Thyroid gland (tissue), 4 donors: Measurements from ENCODE around the gene HNRNPAB. TPM values are rescaled to one million over a fixed set of nuclear protein-coding genes. Genes with fewer than 3 reads are reported as not detected.

ENCODE experiments used
- DNase-seq, 2 donors: peaks; one replicate each; pipeline ENCODE4 v3.0.0-alpha.2; 2019
- H3K27ac ChIP-seq, 3 donors: fragments of 200-600 bp; sonication (generic); 1 replicate in 2 of 3; 2 replicates in 1 of 3; pipeline ENCODE4 v1.5.1; 2016 to 2019; ENCODE audit warnings: mild to moderate bottlenecking in 1 of 3, moderate library complexity in 1 of 3
- H3K27me3 ChIP-seq: fragments of 200-600 bp; sonication (generic); one replicate; pipeline ENCODE4 v1.5.1; 2019
- H3K36me3 ChIP-seq, 2 donors: fragments of 200-600 bp; sonication (generic); one replicate each; pipeline ENCODE4 v1.5.1; 2016 to 2019
- H3K4me1 ChIP-seq, 2 donors: fragments of 200-600 bp; sonication (generic); one replicate each; pipeline ENCODE4 v1.5.1; 2017 to 2019
- H3K4me3 ChIP-seq, 3 donors: fragments of 200-600 bp; sonication (generic); replicated peaks in 1 of 3; 1 replicate in 2 of 3; 2 replicates in 1 of 3; pipeline ENCODE4 v1.5.1; 2016; ENCODE audit warnings: mild to moderate bottlenecking in 1 of 3
- H3K9me3 ChIP-seq: fragments of 200-600 bp; sonication (generic); one replicate; pipeline ENCODE4 v1.5.1; 2017
- POLR2A ChIP-seq, 2 donors: fragments of 450-650 bp; IDR thresholded peaks; one replicate each; pipeline ENCODE4 v1.6.1; 2017; ENCODE audit warnings: antibody characterized with exemption in 2 of 2, mild to moderate bottlenecking in 2 of 2, moderate library complexity in 1 of 2
- WGBS, 2 donors: methylation state at CpG; one replicate each; pipeline ENCODE4 v1.1.5; 2017; 5-methylcytosine and 5-hydroxymethylcytosine counted together
- intact Hi-C: fragments of 100-400 bp; cut with DNase I; formaldehyde crosslinking; loops from one replicate; pipeline ENCODE4 v1.15.1; 2023
- total RNA-seq, 4 donors: library from RNA; depleted of rRNA; stranded (reverse); fragments of >200 nt; gene quantifications; one replicate each; pipeline ENCODE4 v1.2.3, GENCODE V29; 2016
- TF ChIP-seq, protein P1 (sequence below), 6 experiments: fragments of 200-600 bp in 3 of 6; fragments of 450-650 bp in 3 of 6; sonication (generic) in 3 of 6; IDR thresholded peaks; one replicate each; pipeline ENCODE4 v1.5.1; 2016 to 2019; ENCODE audit warnings: antibody characterized with exemption in 6 of 6, mild to moderate bottlenecking in 2 of 6, inconsistent platforms in 1 of 6, moderate library complexity in 1 of 6

HNRNPAB gene
- total RNA-seq, 4 donors from 2014 or later = 65.0 to 111 (median 90.4) TPM

DNA sequence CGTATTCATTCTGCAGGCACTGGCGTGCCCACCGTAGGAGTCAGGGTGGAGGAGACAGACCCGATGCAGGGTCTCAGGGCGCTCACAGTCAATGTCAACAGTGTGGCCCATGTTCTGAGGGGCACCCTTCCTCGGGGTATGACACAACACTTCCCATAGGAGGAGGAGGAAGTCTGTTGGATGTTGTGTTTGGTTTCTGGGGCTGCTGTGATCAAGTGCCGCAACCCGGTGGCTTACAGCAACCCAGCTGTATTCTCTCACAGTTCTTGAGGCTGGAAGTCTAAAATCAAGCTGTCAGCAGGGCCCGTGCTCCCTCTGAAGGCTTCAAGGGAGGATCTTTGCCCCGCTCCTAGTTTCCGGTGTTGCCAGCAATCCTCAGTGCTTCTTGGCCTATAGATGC lies 5.6 kb upstream of the HNRNPAB start:
- 88% methylated on average over 9 to 11 of the region's 11 CpGs for WGBS, 2 donors
- TF ChIP-seq POLR2A (IDR thresholded peaks at IDR 0.05) = no peak
- TF ChIP-seq, protein P1, sequence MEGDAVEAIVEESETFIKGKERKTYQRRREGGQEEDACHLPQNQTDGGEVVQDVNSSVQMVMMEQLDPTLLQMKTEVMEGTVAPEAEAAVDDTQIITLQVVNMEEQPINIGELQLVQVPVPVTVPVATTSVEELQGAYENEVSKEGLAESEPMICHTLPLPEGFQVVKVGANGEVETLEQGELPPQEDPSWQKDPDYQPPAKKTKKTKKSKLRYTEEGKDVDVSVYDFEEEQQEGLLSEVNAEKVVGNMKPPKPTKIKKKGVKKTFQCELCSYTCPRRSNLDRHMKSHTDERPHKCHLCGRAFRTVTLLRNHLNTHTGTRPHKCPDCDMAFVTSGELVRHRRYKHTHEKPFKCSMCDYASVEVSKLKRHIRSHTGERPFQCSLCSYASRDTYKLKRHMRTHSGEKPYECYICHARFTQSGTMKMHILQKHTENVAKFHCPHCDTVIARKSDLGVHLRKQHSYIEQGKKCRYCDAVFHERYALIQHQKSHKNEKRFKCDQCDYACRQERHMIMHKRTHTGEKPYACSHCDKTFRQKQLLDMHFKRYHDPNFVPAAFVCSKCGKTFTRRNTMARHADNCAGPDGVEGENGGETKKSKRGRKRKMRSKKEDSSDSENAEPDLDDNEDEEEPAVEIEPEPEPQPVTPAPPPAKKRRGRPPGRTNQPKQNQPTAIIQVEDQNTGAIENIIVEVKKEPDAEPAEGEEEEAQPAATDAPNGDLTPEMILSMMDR (IDR thresholded peaks at IDR 0.05) = no peak
- intact Hi-C loops = no loop called here
- Histone ChIP-seq H3K4me3 (no peak overlapping the region), H3K27ac (no peak overlapping the region), H3K9me3 (no peaks in the 10 kb centered on the region), H3K4me1 (no peaks in the 10 kb centered on the region), H3K27me3 (no peaks in the 10 kb centered on the region), H3K36me3 (no peaks in the 10 kb centered on the region)
- DNase-seq = no peak

DNA sequence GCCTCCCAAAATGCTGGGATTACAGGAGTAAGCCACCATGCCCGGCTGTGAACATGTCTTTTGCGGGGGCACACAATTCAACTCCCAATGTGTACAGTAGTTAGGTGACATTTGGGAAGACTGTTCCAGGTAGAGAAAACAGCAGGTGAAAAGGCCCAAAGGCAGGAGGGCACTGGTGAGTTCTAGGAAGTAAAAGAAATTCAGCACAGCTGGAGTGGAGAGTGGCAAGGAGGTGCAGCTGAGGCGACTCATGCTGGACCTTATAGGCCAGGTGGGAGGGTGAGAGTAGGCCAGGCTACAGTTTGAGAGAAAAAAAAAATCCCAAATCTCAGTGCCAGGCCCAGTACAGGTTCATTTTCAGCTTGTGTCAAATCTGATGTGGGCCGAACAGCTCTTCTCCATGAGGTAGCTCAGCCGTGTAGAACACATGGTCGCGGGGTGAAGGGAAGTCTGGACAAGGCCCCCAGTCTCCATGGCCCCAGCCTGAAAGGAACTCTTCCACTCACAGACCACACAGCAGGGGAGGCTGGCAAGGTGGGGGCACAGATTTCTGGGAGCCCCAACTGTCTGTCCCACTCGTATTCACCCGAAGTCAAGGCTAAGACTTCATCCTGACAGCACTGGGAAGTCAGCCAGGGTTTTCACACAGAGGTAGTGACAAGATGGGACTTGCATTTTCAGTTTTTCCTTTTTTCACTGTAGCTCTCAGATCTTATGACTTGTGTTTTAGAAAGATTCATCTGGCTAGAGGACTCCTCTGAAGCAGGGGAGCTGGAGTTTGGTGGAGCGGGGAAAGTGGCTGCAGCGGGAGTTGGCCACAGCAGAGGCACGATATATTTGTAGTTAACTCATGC lies 4.5 kb upstream of the HNRNPAB start:
- Histone ChIP-seq H3K36me3 (no peaks in the 10 kb centered on the region), H3K4me3 (no peak overlapping the region), H3K27me3 (no peaks in the 10 kb centered on the region), H3K4me1 (no peaks in the 10 kb centered on the region), H3K9me3 (no peaks in the 10 kb centered on the region), H3K27ac (no peak overlapping the region)
- DNase-seq = no peak
- 84 to 87% methylated on average over 12 of the region's 12 CpGs for WGBS, 2 donors
- intact Hi-C loops = no loop called here
- TF ChIP-seq, protein P1 (IDR thresholded peaks at IDR 0.05) = no peak
- no peak for TF ChIP-seq POLR2A (IDR thresholded peaks at IDR 0.05)

DNA sequence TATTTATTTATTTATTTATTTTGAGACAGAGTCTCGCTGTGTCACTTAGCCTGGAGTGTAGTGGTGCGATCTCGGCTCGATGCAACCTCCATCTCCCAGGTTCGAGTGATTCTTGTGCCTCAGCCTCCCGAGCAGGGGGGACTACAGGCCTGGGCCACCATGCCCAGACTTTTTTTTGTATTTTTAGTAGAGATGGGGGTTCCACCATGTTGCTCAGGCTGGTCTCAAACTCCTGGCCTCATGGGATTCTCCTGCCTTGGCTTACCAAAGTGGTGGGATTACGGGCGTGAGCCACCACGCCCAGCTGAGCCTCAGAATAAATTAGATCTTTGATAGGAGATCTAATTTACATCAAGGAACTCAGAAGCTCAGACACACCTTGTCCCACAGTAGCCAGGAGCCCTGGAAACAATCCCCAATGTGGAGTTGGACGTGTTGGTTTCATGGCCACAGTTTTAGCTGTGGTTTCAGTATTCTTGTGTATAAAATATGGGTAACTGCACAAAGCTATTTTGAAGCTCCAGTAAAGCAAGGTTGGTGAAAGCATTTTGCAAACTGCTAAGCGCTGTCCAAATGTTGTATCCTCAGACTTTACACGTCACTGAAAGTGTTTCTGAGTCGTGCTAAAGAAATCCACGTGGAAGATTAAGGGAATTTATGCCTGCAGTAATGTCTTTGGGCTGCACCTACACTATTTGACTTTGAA lies 3.0 kb upstream of the HNRNPAB start:
- H3K4me1 ChIP-seq = peaks cover 9 to 11% of the 10 kb centered on the region in 2 donors
- TF ChIP-seq, protein P1 (IDR thresholded peaks at IDR 0.05) = no peak
- no peak for TF ChIP-seq POLR2A (IDR thresholded peaks at IDR 0.05)
- H3K27me3 ChIP-seq = no peaks in the 10 kb centered on the region
- H3K9me3 ChIP-seq = no peaks in the 10 kb centered on the region
- WGBS, 2 donors = 83 to 91% methylated on average over 14 of the region's 14 CpGs
- H3K4me3 ChIP-seq = no peak overlapping the region
- no peaks in the 10 kb centered on the region for H3K36me3 ChIP-seq
- H3K27ac ChIP-seq = no peak overlapping the region
- intact Hi-C loops = no loop called here
- no peak for DNase-seq

DNA sequence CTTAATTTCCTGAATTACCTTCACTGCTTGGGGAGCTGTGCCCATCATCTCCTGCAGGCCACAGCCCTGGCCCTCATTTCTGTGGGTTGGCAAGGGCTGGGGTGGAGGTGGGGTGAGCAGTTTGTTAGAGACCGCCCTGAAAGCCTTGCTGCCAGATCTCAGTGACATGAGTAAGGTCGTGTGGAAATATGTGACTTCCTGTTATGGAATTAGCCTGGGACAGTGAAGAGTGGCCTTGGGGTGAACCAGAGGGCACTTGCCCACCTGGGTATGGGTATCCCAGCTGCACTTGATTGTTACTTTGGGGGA lies 2.5 kb upstream of the HNRNPAB start:
- no peak for DNase-seq
- Histone ChIP-seq H3K4me3 (no peak overlapping the region), H3K27ac (no peak overlapping the region), H3K27me3 (no peaks in the 10 kb centered on the region), H3K36me3 (no peaks in the 10 kb centered on the region), H3K9me3 (no peaks in the 10 kb centered on the region), H3K4me1 (peaks cover 14 to 16% of the 10 kb centered on the region in 2 donors)
- intact Hi-C loops = no loop called here
- TF ChIP-seq, protein P1 (IDR thresholded peaks at IDR 0.05) = no peak
- no peak for TF ChIP-seq POLR2A (IDR thresholded peaks at IDR 0.05)
- WGBS, 2 donors = 41 to 57% methylated on average over 2 of the region's 2 CpGs

DNA sequence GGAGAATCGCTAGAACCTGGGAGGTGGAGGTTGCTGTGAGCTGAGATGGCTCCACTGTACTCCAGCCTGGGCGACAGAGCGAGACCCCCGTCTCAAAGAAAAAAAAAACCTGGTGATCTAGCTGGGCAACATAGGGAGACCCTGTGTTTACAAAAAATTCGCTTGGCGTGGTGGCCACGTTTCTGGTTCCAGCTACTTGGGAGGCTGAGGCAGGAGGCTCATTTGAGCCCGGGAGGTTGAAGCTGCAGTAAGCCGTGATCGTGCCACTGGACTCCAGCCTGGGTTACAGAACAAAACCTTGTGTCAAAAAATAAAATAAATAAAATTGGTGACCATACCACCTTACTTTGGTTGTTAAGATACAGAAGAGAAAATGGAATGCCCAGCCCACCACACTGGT lies 1.8 kb upstream of the HNRNPAB start:
- intact Hi-C loops = no loop called here
- Histone ChIP-seq H3K27ac (no peak overlapping the region), H3K4me1 (peaks cover 20 to 21% of the 10 kb centered on the region in 2 donors), H3K4me3 (no peak overlapping the region), H3K9me3 (no peaks in the 10 kb centered on the region), H3K27me3 (no peaks in the 10 kb centered on the region), H3K36me3 (peaks cover 1 to 5% of the 10 kb centered on the region in 2 donors)
- no peak for DNase-seq
- TF ChIP-seq POLR2A (IDR thresholded peaks at IDR 0.05) = no peak
- TF ChIP-seq, protein P1 (IDR thresholded peaks at IDR 0.05) = no peak
- 97% methylated on average over 10 of the region's 10 CpGs for WGBS, 2 donors
